SKM-1 treated with dmso at 0.1 percent for 144 hours (cell line): ENCODE data around the gene PXMP2.

Experiments used
- DNase-seq: peaks from one replicate; lab custom pipeline; 2025; ENCODE audit not compliant: unreplicated experiment; lab: John Stamatoyannopoulos, UW

Gene PXMP2

GRCh38 chr12:132720606-132721345 is 33.4 kb downstream of the PXMP2 start:
- no peak for DNase-seq

- no peak for DNase-seq
Measured at GRCh38 chr12:132723015-132723763, 35.8 kb downstream of the PXMP2 start.

- no peak for DNase-seq
Measured at GRCh38 chr12:132723764-132724140, 36.4 kb downstream of the PXMP2 start.

GRCh38 chr12:132724506-132725241 is 37.3 kb downstream of the PXMP2 start:
- DNase-seq: no peak

GRCh38 chr12:132726386-132726785 is 39.0 kb downstream of the PXMP2 start:
- no peak for DNase-seq

GRCh38 chr12:132727091-132727794 is 39.9 kb downstream of the PXMP2 start:
- DNase-seq: no peak

- no peak for DNase-seq
Measured at GRCh38 chr12:132728502-132728901, 41.1 kb downstream of the PXMP2 start.

GRCh38 chr12:132729541-132730320 is 42.3 kb downstream of the PXMP2 start:
- no peak for DNase-seq

GRCh38 chr12:132730353-132730752 is 43.0 kb downstream of the PXMP2 start:
- DNase-seq: no peak

GRCh38 chr12:132731574-132731973 is 44.2 kb downstream of the PXMP2 start:
- no peak for DNase-seq

- DNase-seq: no peak
Measured at GRCh38 chr12:132734206-132734605, 46.8 kb downstream of the PXMP2 start.

- no peak for DNase-seq
Measured at GRCh38 chr12:132735496-132735895, 48.1 kb downstream of the PXMP2 start.

GRCh38 chr12:132736378-132736777 is 49.0 kb downstream of the PXMP2 start:
- DNase-seq: no peak

- DNase-seq: no peak
Measured at GRCh38 chr12:132736913-132737312, 49.5 kb downstream of the PXMP2 start.

GRCh38 chr12:132739600-132740312 is 52.4 kb downstream of the PXMP2 start:
- DNase-seq: no peak

GRCh38 chr12:132740313-132740646 is 52.9 kb downstream of the PXMP2 start:
- DNase-seq: no peak

- no peak for DNase-seq
Measured at GRCh38 chr12:132740652-132741051, 53.3 kb downstream of the PXMP2 start.

GRCh38 chr12:132741620-132742019 is 54.2 kb downstream of the PXMP2 start:
- DNase-seq: no peak

GRCh38 chr12:132743831-132744230 is 56.4 kb downstream of the PXMP2 start:
- DNase-seq: no peak

GRCh38 chr12:132746613-132747012 is 59.2 kb downstream of the PXMP2 start:
- no peak for DNase-seq
